K562 (cell line): ENCODE measurements around the gene STX7. TPM values are rescaled to one million over a fixed set of nuclear protein-coding genes. Genes with fewer than 3 reads are reported as not detected.
A peak's percentile ranks its signal among the peaks of the same experiment; 100 is the strongest.

Source experiments
- ATAC-seq: fragments of 200-7000 bp; cut with Tn5 transposase; 3 replicates; pipeline ENCODE4 v1.9.1; 2020; ENCODE audit warnings: moderate library complexity
- BruUV-seq: library from RNA; stranded (reverse); fragments of 400-500 nt; replicated peaks from 2 replicates; lab custom pipeline; 2021; lab: Mats Ljungman, UMichigan
- CTCF ChIA-PET: fragments of 300-600 bp; formaldehyde crosslinking; extraction: SDS; loops from one replicate; lab custom pipeline; 2021; ENCODE audit warnings: low intra/inter-chr PET ratio; lab: Yijun Ruan, JAX
- POLR2A ChIA-PET: fragments of 300-600, 350-650 bp; sonication (Branson Sonifier 250); formaldehyde crosslinking; extraction: SDS; loops from one replicate; lab custom pipeline; 2021; ENCODE audit warnings: antibody characterized with exemption, inconsistent platforms; lab: Yijun Ruan, JAX
- DNase-seq, 4 experiments: peaks; one replicate each; pipeline versions ENCODE4 v3.0.0 to v3.0.0-alpha.2; 2011 to 2018; ENCODE audit warnings: low spot score in 3 of 4, mixed read lengths in 3 of 4; ENCODE audit errors: extremely low read depth in 1 of 4
- FAIRE-seq: peaks from 2 replicates; lab custom pipeline; 2011; peaks lifted over from hg19 to GRCh38; lab: Jason Lieb, UNC
- H2AFZ ChIP-seq: 2 replicates; pipeline ENCODE4 v1.6.0; 2011; ENCODE audit warnings: low read depth, low read length, control low read depth, inconsistent platforms
- H3K27ac ChIP-seq: fragments of 200-600 bp; 3 replicates; pipeline ENCODE4 v1.8.0; 2011; ENCODE audit warnings: low read depth, mild to moderate bottlenecking, control low read depth, inconsistent platforms, low read length, moderate library complexity, mixed read lengths; ENCODE audit errors: extremely low read depth
- H3K27me3 ChIP-seq, 2 experiments: fragments of 300-600 bp in 1 of 2; 2 replicates in 1 of 2; 3 replicates in 1 of 2; pipeline versions ENCODE4 v1.6.0 to v1.8.0; 2011; ENCODE audit warnings: inconsistent platforms in 2 of 2, low read length in 2 of 2, mild to moderate bottlenecking in 1 of 2, mixed read lengths in 1 of 2, moderate library complexity in 1 of 2; ENCODE audit not compliant: control insufficient read depth in 2 of 2, insufficient read depth in 2 of 2
- H3K36me3 ChIP-seq: fragments of 300-600 bp; 3 replicates; pipeline ENCODE4 v1.8.0; 2011; ENCODE audit warnings: mild to moderate bottlenecking, low read length, inconsistent platforms; ENCODE audit not compliant: control insufficient read depth, insufficient read depth
- H3K4me1 ChIP-seq, 2 experiments: fragments of 200-600 bp in 1 of 2; replicated peaks in 1 of 2; 2 replicates in 1 of 2; 3 replicates in 1 of 2; pipeline versions ENCODE4 v1.5.1 to v1.8.0; 2011; ENCODE audit warnings: inconsistent platforms in 2 of 2, low read length in 2 of 2, mild to moderate bottlenecking in 1 of 2, mixed read lengths in 1 of 2, moderate library complexity in 1 of 2; ENCODE audit not compliant: control insufficient read depth in 2 of 2, insufficient read depth in 2 of 2
- H3K4me2 ChIP-seq: 2 replicates; pipeline ENCODE4 v1.6.1; 2011; ENCODE audit warnings: low read length, control low read depth, inconsistent platforms, mixed read lengths; ENCODE audit not compliant: insufficient read depth
- H3K4me3 ChIP-seq: fragments of 200-600 bp; sonication (generic), shearing (Covaris generic); 2 replicates; pipeline ENCODE4 v1.5.1; 2016; ENCODE audit warnings: control low read depth, inconsistent platforms
- H3K79me2 ChIP-seq: fragments of 200-600 bp; 3 replicates; pipeline ENCODE4 v1.8.0; 2011; ENCODE audit warnings: low read length, inconsistent platforms; ENCODE audit not compliant: control insufficient read depth, insufficient read depth
- H3K9ac ChIP-seq, 2 experiments: 2 replicates each; pipeline versions ENCODE4 v1.6.0 to v1.6.1; 2011; ENCODE audit warnings: low read depth in 2 of 2, low read length in 2 of 2, control low read depth in 1 of 2, inconsistent platforms in 1 of 2, mild to moderate bottlenecking in 1 of 2, mixed read lengths in 1 of 2; ENCODE audit not compliant: insufficient read depth in 1 of 2
- H3K9me1 ChIP-seq: one replicate; pipeline ENCODE4 v1.6.0; 2011; ENCODE audit warnings: inconsistent platforms, mild to moderate bottlenecking, low read length, moderate library complexity; ENCODE audit not compliant: control insufficient read depth, insufficient read depth
- H3K9me3 ChIP-seq: replicated peaks from 2 replicates; pipeline ENCODE4 v1.5.1; 2011; ENCODE audit warnings: low read depth, low read length, inconsistent platforms; ENCODE audit not compliant: control insufficient read depth, insufficient read depth
- H4K20me1 ChIP-seq: replicated peaks from 2 replicates; pipeline ENCODE4 v1.6.1; 2011; ENCODE audit warnings: low read length, inconsistent platforms, mixed read lengths; ENCODE audit not compliant: control insufficient read depth, insufficient read depth
- DPF2 ChIP-seq: fragments of 450-650 bp; IDR thresholded peaks from 2 replicates; pipeline ENCODE4 v1.6.1; 2016
- MCM7 ChIP-seq, 2 experiments: fragments of 450-650 bp; IDR thresholded peaks; 2 replicates each; pipeline ENCODE4 v1.6.1; 2016 to 2018
- RNF2 ChIP-seq: sonication (generic); IDR thresholded peaks from 2 replicates; pipeline ENCODE4 v1.6.1; 2016
- ZBTB34 ChIP-seq: fragments of 250-450 bp; sonication (Bioruptor Pico); IDR thresholded peaks from 2 replicates; pipeline ENCODE4 v1.8.0; 2021; ENCODE audit warnings: mild to moderate bottlenecking, moderate library complexity
- ZNF518B ChIP-seq: fragments of 250-450 bp; sonication (Bioruptor Pico); IDR thresholded peaks from 2 replicates; pipeline ENCODE4 v1.5.0; 2021; ENCODE audit warnings: mild to moderate bottlenecking, moderate library complexity
- ZNF778 ChIP-seq: fragments of 450-650 bp; formaldehyde crosslinking; IDR thresholded peaks from 2 replicates; pipeline ENCODE4 v1.4.0; 2020; ENCODE audit warnings: mild to moderate bottlenecking, moderate library complexity
- WGBS: fragments of 100-300 bp; shearing (Covaris generic); methylation state at CpG from one replicate; pipeline ENCODE4 v1.1.6; 2016; ENCODE audit warnings: low coverage, mixed read lengths; ENCODE audit not compliant: insufficient coverage; ENCODE audit errors: missing lambda C conversion rate; 5-methylcytosine and 5-hydroxymethylcytosine counted together
- in situ Hi-C: fragments of 300-500 bp; cut with MboI; formaldehyde crosslinking; loops from 4 replicates; pipeline ENCODE4 v1.15.0; 2018; ENCODE audit warnings: inconsistent platforms, mixed read lengths
- intact Hi-C: fragments of 100-400 bp; cut with micrococcal nuclease; formaldehyde crosslinking; loops from 2 replicates; pipeline ENCODE4 v1.14.2; 2022
- polyA plus RNA-seq, 8 experiments: library from polyadenylated mRNA; depleted of rRNA in 4 of 8; stranded (reverse) in 5 of 8; unstranded in 3 of 8; fragments of >200 nt; fragmentation: Nextera tagmentation in 2 of 8; fragmentation: Illumina TruSeq in 1 of 8; extraction: Ambion mirVana in 2 of 8; extraction: Trizol in 1 of 8; gene quantifications; 2 replicates each; pipeline versions ENCODE4 v1.2.1 to v1.2.3, GENCODE V29; 2011 to 2014; ENCODE audit warnings: inconsistent platforms in 1 of 8, missing spikeins in 1 of 8
- total RNA-seq, 7 experiments: library from RNA; depleted of rRNA in 6 of 7; stranded (reverse); fragments of >200 nt in 6 of 7; fragmentation: Illumina TruSeq in 2 of 7; extraction: Trizol in 2 of 7; gene quantifications; 2 replicates each; pipeline versions ENCODE4 v1.2.1 to v1.2.3, GENCODE V29; 2011 to 2021; ENCODE audit warnings: low replicate concordance in 1 of 7
- TF ChIP-seq, protein P1 (sequence below): sonication (generic); formaldehyde crosslinking; IDR thresholded peaks from 2 replicates; pipeline ENCODE4 v1.8.1; 2023; ENCODE audit warnings: mild to moderate bottlenecking, missing genetic modification reagents

Gene STX7
- total and polyA plus RNA-seq, 9 of the 15 experiments (the other 6 are each of a cell fraction or from before 2014, with no cell fraction given) = 13.0 to 34.4 (median 25.3) TPM

- WGBS = 71% methylated on average over 8 of the region's 10 CpGs
- Histone ChIP-seq H2AFZ (no peak overlapping the region), H3K9ac (no peak overlapping the region), H4K20me1 (no peaks in the 10 kb centered on the region), H3K36me3 (no peaks in the 10 kb centered on the region; the same call in 2 of the 3 replicates), H3K9me1 (no peaks in the 10 kb centered on the region), H3K27me3 (no peaks in the 10 kb centered on the region), H3K4me1 (peaks cover 6 to 7% of the 10 kb centered on the region in 2 experiments; a peak in 2 of 5 replicates), H3K9me3 (no peaks in the 10 kb centered on the region), H3K4me3 (no peak overlapping the region), H3K4me2 (no peak overlapping the region), H3K79me2 (peaks cover 27% of the 10 kb centered on the region), H3K27ac (no peak overlapping the region)
- intact Hi-C loops (no loop called here), in situ Hi-C loops (no loop called here)
- ATAC-seq = peak; percentile 47; the same call in 1 of the 3 replicates
- FAIRE-seq = no peak
- TF ChIP-seq MCM7 (IDR thresholded peaks at IDR 0.05) = no peak
- BruUV-seq = no TSS peak
- no peak for DNase-seq
- CTCF ChIA-PET = no interaction called here
- POLR2A ChIA-PET = interaction anchor here (0.7 kb wide), 1 partner anchor 9 kb away, joined by 3 read pairs; no protein-coding TSS in a partner anchor
Measured at GRCh38 chr6:132490478-132491204, 22.3 kb downstream of the STX7 start.

DNA sequence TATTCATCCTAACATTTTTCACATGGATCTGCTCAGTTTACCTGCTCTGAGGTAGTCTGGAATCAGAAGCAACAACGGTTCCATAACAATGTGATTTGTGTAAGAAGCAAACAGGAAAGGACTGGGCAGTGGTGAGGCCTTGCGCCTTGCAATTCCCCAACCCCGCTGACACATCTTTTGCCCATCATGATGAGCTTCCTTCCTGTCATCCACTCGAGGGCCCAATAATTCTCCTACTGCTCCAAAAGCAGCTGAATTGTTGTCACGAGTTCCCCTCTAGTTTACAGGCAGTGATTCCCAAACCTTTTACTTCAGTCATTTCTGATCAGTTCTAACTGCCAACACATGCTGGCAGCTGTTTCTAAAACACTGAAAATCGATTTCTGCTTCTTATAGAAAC is 22.9 kb downstream of the STX7 start:
- Histone ChIP-seq H3K4me1 (peaks cover 6 to 7% of the 10 kb centered on the region in 2 experiments; a peak in 2 of 5 replicates), H3K79me2 (peaks cover 26% of the 10 kb centered on the region), H4K20me1 (no peaks in the 10 kb centered on the region), H2AFZ (no peak overlapping the region), H3K4me2 (no peak overlapping the region), H3K9ac (no peak overlapping the region), H3K9me1 (no peaks in the 10 kb centered on the region), H3K27me3 (no peaks in the 10 kb centered on the region), H3K9me3 (no peaks in the 10 kb centered on the region), H3K27ac (no peak overlapping the region), H3K36me3 (no peaks in the 10 kb centered on the region; the same call in 2 of the 3 replicates), H3K4me3 (no peak overlapping the region)
- WGBS = 65% methylated on average over 6 of the region's 6 CpGs
- DNase-seq (no peak), FAIRE-seq (no peak), ATAC-seq (no peak)
- in situ Hi-C loops = no loop called here
- POLR2A ChIA-PET = interaction anchor here (0.7 kb wide), 1 partner anchor 10 kb away, joined by 3 read pairs; no protein-coding TSS in a partner anchor
- CTCF ChIA-PET = no interaction called here
- BruUV-seq = no TSS peak
- intact Hi-C loops = no loop called here
- no peak for TF ChIP-seq ZNF778 (CRISPR knock-in tag)
- TF ChIP-seq, protein P1, sequence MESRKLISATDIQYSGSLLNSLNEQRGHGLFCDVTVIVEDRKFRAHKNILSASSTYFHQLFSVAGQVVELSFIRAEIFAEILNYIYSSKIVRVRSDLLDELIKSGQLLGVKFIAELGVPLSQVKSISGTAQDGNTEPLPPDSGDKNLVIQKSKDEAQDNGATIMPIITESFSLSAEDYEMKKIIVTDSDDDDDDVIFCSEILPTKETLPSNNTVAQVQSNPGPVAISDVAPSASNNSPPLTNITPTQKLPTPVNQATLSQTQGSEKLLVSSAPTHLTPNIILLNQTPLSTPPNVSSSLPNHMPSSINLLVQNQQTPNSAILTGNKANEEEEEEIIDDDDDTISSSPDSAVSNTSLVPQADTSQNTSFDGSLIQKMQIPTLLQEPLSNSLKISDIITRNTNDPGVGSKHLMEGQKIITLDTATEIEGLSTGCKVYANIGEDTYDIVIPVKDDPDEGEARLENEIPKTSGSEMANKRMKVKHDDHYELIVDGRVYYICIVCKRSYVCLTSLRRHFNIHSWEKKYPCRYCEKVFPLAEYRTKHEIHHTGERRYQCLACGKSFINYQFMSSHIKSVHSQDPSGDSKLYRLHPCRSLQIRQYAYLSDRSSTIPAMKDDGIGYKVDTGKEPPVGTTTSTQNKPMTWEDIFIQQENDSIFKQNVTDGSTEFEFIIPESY (CRISPR knock-in tag) = no peak
- no peak for TF ChIP-seq RNF2
- no peak for TF ChIP-seq DPF2
- TF ChIP-seq ZBTB34 (CRISPR knock-in tag) = no peak
- no peak for TF ChIP-seq ZNF518B (CRISPR knock-in tag)
